Osteoblast (primary cell): ENCODE results near the gene SEPTIN5. TPM values are rescaled to one million over a fixed set of nuclear protein-coding genes. Genes with fewer than 3 reads are reported as not detected.

Source experiments
- DNase-seq: peaks from one replicate; pipeline ENCODE4 v3.0.0; 2011; ENCODE audit warnings: low spot score, mixed read lengths; ENCODE audit not compliant: insufficient read length; ENCODE audit errors: missing footprints
- H2AFZ ChIP-seq: 2 replicates; pipeline ENCODE4 v1.6.0; 2011; ENCODE audit warnings: mild to moderate bottlenecking, low read length
- H3K27ac ChIP-seq: 2 replicates; pipeline ENCODE4 v1.5.1; 2011; ENCODE audit warnings: mild to moderate bottlenecking, low read depth, low read length, moderate library complexity
- H3K27me3 ChIP-seq: 2 replicates; pipeline ENCODE4 v1.6.0; 2012; ENCODE audit warnings: mild to moderate bottlenecking, control low read depth, inconsistent platforms, low read length, moderate library complexity; ENCODE audit not compliant: insufficient read depth
- H3K36me3 ChIP-seq: 2 replicates; pipeline ENCODE4 v1.5.1; 2011; ENCODE audit warnings: mild to moderate bottlenecking, low read length, control low read depth, moderate library complexity; ENCODE audit not compliant: insufficient read depth
- H3K4me1 ChIP-seq: 2 replicates; pipeline ENCODE4 v1.5.1; 2011; ENCODE audit warnings: mild to moderate bottlenecking, low read length, control low read depth, moderate library complexity; ENCODE audit not compliant: insufficient read depth
- H3K4me2 ChIP-seq: 2 replicates; pipeline ENCODE4 v1.6.0; 2011; ENCODE audit warnings: mild to moderate bottlenecking, low read length; ENCODE audit not compliant: insufficient read depth
- H3K4me3 ChIP-seq: fragments of 200-600 bp; sonication (generic); 3 replicates; pipeline ENCODE4 v1.5.1; 2012; ENCODE audit warnings: mild to moderate bottlenecking, low read length, inconsistent platforms; ENCODE audit not compliant: insufficient read depth
- H3K79me2 ChIP-seq: 2 replicates; pipeline ENCODE4 v1.6.0; 2012; ENCODE audit warnings: mild to moderate bottlenecking, low read length, control low read depth, inconsistent platforms; ENCODE audit not compliant: insufficient read depth
- H3K9me3 ChIP-seq: 2 replicates; pipeline ENCODE4 v1.5.1; 2011; ENCODE audit warnings: low read depth, low read length, control low read depth
- H4K20me1 ChIP-seq: 2 replicates; pipeline ENCODE4 v1.6.0; 2012; ENCODE audit warnings: mild to moderate bottlenecking, low read length, control low read depth; ENCODE audit not compliant: insufficient read depth
- total RNA-seq: library from RNA; depleted of rRNA; stranded (reverse); fragments of >200 nt; gene quantifications from 2 replicates; pipeline ENCODE4 v1.2.3, GENCODE V29; 2012
- TF ChIP-seq, protein P1 (sequence below): IDR thresholded peaks from 2 replicates; pipeline ENCODE4 v1.5.1; 2011; ENCODE audit warnings: mild to moderate bottlenecking, low read depth, low read length, moderate library complexity; ENCODE audit errors: extremely low read depth

The SEPTIN5 gene
- total RNA-seq, 1 donor = 14.5 TPM

DNA sequence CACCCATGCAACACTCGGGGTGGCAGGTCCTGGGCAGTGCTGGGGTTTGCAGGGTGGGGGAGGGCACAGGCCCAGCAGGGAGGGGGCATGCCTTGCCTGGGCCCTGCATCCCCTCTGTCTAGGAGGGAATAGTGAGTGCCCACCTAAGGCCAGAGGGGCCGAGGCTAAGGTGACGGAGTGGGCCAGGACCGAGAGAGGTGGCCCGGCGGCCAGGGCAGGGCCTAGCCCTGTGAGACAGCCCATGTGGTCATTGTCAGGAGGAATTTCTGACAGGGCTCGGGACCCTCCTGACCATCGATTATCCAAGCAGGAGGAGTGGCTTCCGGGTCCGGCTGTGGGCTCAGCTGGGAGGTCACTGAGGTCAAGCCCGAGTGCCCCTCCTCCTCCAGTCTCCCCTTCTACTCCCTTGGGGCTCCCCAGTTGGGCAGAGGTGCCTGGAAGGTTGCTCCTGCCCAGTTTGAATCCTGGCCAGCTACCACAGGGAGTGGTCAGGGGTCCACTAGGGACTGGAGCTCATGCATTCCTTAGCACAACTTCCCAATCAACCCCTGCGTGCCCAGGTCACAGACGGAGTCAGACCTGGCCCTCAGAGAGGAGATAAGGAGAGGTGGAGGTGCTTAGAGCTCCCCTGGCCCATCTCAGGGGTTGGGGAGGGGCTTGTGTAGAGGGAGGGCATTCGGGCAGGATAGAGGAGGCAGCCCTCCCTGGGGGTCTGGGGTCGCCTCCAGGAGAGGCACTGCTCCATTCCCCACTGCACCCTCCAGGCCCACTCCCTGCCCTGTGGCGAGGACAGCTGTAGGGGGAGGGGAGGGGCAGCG lies 23.8 kb downstream of the SEPTIN5 start:
- Histone ChIP-seq H3K27me3 (no peaks in the 10 kb centered on the region), H2AFZ (no peak overlapping the region), H3K4me2 (no peak overlapping the region), H4K20me1 (no peaks in the 10 kb centered on the region), H3K9me3 (no peaks in the 10 kb centered on the region), H3K27ac (no peak overlapping the region), H3K79me2 (no peaks in the 10 kb centered on the region), H3K4me1 (no peaks in the 10 kb centered on the region), H3K36me3 (no peaks in the 10 kb centered on the region), H3K4me3 (no peak overlapping the region)
- TF ChIP-seq, protein P1, sequence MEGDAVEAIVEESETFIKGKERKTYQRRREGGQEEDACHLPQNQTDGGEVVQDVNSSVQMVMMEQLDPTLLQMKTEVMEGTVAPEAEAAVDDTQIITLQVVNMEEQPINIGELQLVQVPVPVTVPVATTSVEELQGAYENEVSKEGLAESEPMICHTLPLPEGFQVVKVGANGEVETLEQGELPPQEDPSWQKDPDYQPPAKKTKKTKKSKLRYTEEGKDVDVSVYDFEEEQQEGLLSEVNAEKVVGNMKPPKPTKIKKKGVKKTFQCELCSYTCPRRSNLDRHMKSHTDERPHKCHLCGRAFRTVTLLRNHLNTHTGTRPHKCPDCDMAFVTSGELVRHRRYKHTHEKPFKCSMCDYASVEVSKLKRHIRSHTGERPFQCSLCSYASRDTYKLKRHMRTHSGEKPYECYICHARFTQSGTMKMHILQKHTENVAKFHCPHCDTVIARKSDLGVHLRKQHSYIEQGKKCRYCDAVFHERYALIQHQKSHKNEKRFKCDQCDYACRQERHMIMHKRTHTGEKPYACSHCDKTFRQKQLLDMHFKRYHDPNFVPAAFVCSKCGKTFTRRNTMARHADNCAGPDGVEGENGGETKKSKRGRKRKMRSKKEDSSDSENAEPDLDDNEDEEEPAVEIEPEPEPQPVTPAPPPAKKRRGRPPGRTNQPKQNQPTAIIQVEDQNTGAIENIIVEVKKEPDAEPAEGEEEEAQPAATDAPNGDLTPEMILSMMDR = no peak
- no peak for DNase-seq

DNA sequence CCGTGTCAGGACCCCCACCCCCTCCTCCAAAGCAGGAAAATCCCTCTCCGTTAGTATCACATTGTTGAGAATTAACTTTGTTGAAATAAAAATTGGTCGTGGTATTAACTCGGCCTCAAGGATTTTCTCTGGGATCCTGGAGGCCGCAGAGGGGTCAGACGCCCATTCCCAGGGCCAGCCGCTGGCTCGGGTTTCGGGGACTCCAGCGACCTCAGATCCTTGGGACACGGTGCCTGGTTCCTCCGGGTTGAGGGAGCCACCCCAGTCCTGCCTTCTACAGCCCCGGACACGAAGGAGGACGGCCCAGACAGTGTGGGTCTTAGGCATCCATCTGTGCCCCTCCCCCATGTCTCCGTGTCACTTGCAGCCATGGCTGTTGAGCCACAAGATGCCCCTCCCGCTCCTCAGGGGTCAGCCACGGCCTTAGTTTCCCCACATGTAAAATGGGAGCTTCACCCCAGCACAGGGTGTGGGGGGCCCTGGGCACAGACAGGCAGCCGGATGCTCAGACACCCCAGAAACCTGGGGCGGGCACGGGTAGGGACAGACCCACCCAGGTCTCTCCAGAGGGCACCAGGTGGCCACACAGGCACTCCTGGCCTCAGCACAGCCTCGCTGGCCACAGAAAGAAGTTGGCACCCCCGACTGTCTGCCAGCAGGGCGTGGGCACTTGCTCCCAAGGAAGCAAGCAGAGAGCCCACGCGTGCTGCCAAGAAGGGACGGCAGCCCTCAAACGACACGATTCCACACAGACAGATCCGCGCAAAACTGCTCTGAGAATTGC lies 24.6 kb downstream of the SEPTIN5 start:
- Histone ChIP-seq H3K4me1 (no peaks in the 10 kb centered on the region), H3K79me2 (no peaks in the 10 kb centered on the region), H3K27me3 (no peaks in the 10 kb centered on the region), H2AFZ (no peak overlapping the region), H3K36me3 (no peaks in the 10 kb centered on the region), H3K4me3 (no peak overlapping the region), H3K9me3 (no peaks in the 10 kb centered on the region), H3K4me2 (no peak overlapping the region), H4K20me1 (no peaks in the 10 kb centered on the region), H3K27ac (no peak overlapping the region)
- DNase-seq = no peak
- TF ChIP-seq, protein P1 = no peak

DNA sequence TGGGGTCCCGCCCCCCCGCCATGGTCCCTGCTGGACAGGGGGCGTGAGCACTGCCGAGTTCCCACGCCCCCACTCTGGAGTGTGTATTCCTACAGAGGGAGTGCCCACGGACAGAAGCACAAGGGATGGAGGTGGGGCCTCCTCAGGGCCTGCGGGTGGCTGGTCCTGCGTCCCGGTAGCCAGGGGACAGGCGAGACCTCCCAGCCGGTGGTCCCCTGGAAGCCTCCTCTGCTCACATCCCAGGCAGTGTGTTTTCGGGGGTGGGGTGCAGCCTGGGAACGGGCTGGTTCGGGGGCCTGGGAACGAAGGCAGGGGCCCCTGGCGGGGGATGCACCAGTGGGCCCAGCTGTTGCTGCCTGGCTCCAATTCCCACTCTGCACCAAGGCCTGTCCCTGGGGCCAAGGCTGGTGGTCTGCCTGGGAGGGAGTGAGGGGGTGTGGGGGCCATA lies 25.2 kb downstream of the SEPTIN5 start:
- H3K9me3 ChIP-seq = no peaks in the 10 kb centered on the region
- H4K20me1 ChIP-seq = no peaks in the 10 kb centered on the region
- no peaks in the 10 kb centered on the region for H3K4me1 ChIP-seq
- TF ChIP-seq, protein P1 = no peak
- no peak overlapping the region for H3K4me3 ChIP-seq
- no peak overlapping the region for H2AFZ ChIP-seq
- no peak overlapping the region for H3K4me2 ChIP-seq
- H3K27me3 ChIP-seq = no peaks in the 10 kb centered on the region
- no peaks in the 10 kb centered on the region for H3K36me3 ChIP-seq
- H3K27ac ChIP-seq = no peak overlapping the region
- DNase-seq = no peak
- no peaks in the 10 kb centered on the region for H3K79me2 ChIP-seq

DNA sequence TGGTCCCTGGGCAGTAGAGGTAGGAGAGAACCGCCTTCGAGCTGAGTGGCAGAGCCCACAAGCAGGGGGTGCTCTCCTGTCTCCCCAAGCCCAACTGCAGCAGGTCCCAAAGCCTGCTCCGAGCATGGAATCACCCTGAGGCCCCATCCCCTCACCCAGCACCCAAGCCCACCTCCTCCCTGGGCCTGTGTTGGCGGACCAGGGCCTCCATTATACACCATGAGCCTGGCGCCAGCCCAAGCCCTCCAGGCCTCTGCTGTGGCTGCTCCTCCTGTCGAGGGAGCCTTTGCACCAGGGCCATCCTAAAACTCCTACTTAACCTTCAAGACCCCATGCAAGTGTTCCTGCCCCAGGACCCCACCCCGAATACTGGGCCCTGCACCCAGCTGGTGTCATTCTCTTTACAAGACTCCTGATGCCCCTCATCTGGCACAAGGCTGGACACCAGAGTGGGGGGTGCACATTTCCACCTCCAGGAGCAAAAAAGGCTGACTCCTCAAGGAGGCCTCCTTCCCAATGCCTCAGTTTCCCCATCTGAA lies 25.7 kb downstream of the SEPTIN5 start:
- H3K27me3 ChIP-seq = no peaks in the 10 kb centered on the region
- H3K36me3 ChIP-seq = no peaks in the 10 kb centered on the region
- H3K9me3 ChIP-seq = no peaks in the 10 kb centered on the region
- no peak overlapping the region for H3K4me3 ChIP-seq
- H3K27ac ChIP-seq = no peak overlapping the region
- H3K79me2 ChIP-seq = no peaks in the 10 kb centered on the region
- H4K20me1 ChIP-seq = no peaks in the 10 kb centered on the region
- H3K4me1 ChIP-seq = no peaks in the 10 kb centered on the region
- no peak for DNase-seq
- TF ChIP-seq, protein P1 = no peak
- H2AFZ ChIP-seq = no peak overlapping the region
- no peak overlapping the region for H3K4me2 ChIP-seq
